Activated CD8-positive, alpha-beta memory T cell treated with anti-CD3 and anti-CD28 coated beads, Interleukin-2, amount 50 U/mL, for 24 hours (primary cell): Measurements from ENCODE around the gene PIP5K1A.
"Not testable (repeated sequence)": the region's sequence is repeated elsewhere in the genome, so short reads cannot be mapped to it uniquely, and the experiment has no call there.

Experiments used
- DNase-seq: peaks from one replicate; pipeline ENCODE4 v3.0.0-alpha.2; 2020; ENCODE audit errors: extremely low read depth

Gene PIP5K1A

GRCh38 chr1:151192047-151192446, 6.3 kb upstream of the PIP5K1A start:
- DNase-seq, result no peak

GRCh38 chr1:151193304-151193703, 5.0 kb upstream of the PIP5K1A start:
- DNase-seq, result no peak

- no peak for DNase-seq
Measured at GRCh38 chr1:151193856-151194255, 4.5 kb upstream of the PIP5K1A start.

- not testable (repeated sequence) for DNase-seq
Measured at GRCh38 chr1:151194894-151195594, 3.3 kb upstream of the PIP5K1A start.

- DNase-seq, result no peak
Measured at GRCh38 chr1:151196292-151196800, 2.0 kb upstream of the PIP5K1A start.

- no peak for DNase-seq
Measured at GRCh38 chr1:151197863-151198253, 494 bp upstream of the PIP5K1A start.

- no peak for DNase-seq
Measured at GRCh38 chr1:151199873-151200581, 1.7 kb downstream of the PIP5K1A start.

- not testable (repeated sequence) for DNase-seq
Measured at GRCh38 chr1:151205381-151205965, 7.1 kb downstream of the PIP5K1A start.

DNA sequence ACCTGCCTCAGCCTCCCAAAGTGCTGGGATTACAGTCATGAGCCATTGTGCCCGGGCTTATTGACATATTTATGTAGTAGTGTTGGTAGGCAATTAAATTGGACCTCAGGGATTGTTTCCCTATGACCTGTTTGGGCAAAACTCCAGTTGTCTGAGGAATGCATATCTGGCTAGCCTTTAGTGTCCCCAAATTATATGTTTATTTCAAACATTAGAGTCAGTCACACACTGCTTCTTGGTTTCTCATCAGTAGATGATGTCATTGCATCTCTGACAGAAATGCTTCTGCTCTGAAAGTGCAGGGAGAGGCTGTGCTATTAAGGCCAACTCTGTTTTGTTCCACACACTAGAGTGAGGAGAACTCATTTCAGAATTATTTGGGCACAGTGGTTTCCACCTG, 12.5 kb downstream of the PIP5K1A start:
- DNase-seq, result no peak

GRCh38 chr1:151211972-151212705, 13.8 kb downstream of the PIP5K1A start:
- no peak for DNase-seq

GRCh38 chr1:151213560-151213959, 15.2 kb downstream of the PIP5K1A start:
- DNase-seq, result no peak

- DNase-seq, result no peak
Measured at GRCh38 chr1:151221616-151222015, 23.3 kb downstream of the PIP5K1A start.

DNA sequence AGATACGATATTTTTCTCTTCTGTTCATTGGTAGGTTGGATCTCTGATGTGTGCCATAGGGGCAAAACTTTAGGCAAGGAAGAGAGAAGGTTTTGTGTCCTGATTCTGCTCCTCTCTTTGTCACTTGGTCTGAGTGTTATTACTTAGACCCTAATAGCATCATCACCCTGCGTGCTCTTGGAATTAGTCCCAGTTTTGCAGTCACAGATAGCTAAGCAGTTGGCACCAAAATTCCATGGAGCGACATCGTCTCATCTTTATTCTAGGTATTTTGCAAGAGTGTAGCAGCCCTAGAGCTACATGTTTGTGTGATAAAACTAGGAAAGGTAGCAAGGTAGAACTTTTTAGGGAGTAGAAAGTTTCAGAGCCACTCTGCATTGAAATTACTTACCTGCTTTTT, 23.8 kb downstream of the PIP5K1A start:
- no peak for DNase-seq

DNA sequence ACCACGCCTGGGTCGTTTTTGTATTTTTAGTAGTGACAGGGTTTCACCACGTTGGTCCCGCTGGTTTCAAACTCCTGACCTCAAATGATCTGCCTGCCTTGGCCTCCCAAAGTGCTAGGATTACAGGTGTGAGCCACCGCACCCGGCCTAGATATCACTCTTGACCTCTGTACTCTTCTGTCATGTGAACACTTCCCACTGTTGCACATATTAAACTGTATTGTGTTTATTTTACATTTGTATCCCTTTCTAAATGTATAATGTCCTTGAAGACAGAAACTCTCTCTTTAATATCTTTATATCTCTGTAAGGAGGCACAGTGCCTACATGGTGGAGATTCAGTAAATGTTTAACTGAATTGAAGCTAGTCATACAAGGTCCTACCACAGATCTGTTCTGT, 36.9 kb downstream of the PIP5K1A start:
- no peak for DNase-seq

- DNase-seq, result no peak
Measured at GRCh38 chr1:151237678-151238466, 39.5 kb downstream of the PIP5K1A start.

DNA sequence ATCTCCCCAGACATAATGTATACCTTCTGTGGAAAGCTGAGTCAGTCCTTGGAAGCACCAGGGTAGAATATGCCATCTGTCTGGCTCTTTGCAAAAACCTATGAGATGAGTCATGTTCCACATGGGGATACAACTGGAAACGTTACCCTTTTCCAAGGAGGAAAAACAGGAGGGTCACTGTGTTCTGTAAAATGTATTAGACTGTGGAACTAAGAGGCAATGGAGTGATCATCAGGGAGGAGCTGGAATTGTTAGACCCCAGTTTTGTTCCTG, 40.1 kb downstream of the PIP5K1A start:
- DNase-seq, result no peak

GRCh38 chr1:151242442-151242841, 44.1 kb downstream of the PIP5K1A start:
- no peak for DNase-seq

DNA sequence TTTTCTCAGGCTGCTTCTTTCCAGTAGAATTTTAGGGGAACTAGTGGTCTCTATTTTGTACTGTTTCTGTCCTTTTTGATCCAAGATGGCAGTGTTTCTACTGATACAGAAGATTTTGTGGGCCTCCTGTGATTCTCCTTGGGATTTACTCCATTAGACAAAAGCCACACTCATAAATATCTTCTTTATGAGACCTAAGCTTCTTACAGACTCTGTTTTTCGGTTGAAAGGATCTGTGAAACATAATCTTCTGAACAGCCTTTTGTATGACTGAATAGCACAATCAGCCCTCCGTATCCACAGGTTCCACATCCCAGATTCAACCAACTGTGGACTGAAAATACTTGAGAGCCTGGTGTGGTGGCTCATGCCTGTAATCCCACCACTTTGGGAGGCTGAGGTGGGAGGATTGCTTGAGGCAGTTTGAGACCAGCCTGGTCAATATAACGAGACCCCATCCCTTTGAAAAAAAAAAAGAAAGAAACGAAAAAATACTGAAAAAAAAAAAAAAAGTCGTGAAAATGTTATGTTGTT, 45.4 kb downstream of the PIP5K1A start:
- no peak for DNase-seq

DNA sequence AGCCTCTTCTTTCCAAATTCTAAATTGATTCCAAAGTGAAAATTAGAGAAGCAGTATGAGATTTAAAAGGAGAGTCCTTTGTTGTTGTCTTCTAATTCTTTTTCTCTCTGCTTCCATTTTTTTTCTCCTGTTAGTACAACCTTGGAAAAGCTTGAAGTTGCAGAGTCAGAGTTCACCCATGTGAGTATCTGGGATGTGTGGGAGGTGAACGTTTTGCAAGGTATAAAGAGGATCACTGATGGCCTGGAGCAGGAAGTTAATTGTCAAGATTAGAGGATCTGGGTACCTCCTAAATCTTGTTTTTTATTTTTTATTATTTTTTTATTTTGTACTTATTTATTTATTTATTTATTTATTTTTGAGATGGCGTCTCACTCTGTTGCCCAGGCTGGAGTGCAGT, 48.4 kb downstream of the PIP5K1A start:
- DNase-seq, result no peak

GRCh38 chr1:151251656-151252470, 53.5 kb downstream of the PIP5K1A start:
- no peak for DNase-seq
